Sigmoid colon (tissue), 4 donors: ENCODE results near the gene CDKAL1.

Experiments used
- EP300 ChIP-seq, 4 donors: sonication (generic); formaldehyde crosslinking; IDR thresholded peaks; one replicate each; pipeline ENCODE4 v1.6.1; 2017; ENCODE audit warnings: antibody characterized with exemption in 4 of 4
- POLR2A ChIP-seq, 2 donors: fragments of 450-650 bp; IDR thresholded peaks; one replicate each; pipeline ENCODE4 v1.6.1; 2016; ENCODE audit warnings: antibody characterized with exemption in 2 of 2, mild to moderate bottlenecking in 2 of 2, moderate library complexity in 2 of 2
- POLR2AphosphoS5 ChIP-seq, 4 donors: sonication (generic); formaldehyde crosslinking; IDR thresholded peaks; one replicate each; pipeline ENCODE4 v1.6.1; 2017; ENCODE audit warnings: antibody characterized with exemption in 4 of 4
- TF ChIP-seq, protein P1 (sequence below), 4 experiments: fragments of 450-650 bp in 3 of 4; fragments of 200-600 bp in 1 of 4; IDR thresholded peaks; one replicate each; pipeline ENCODE4 v1.5.1; 2016 to 2019; ENCODE audit warnings: antibody characterized with exemption in 4 of 4, mild to moderate bottlenecking in 3 of 4, moderate library complexity in 2 of 4

- TF ChIP-seq POLR2AphosphoS5 (IDR thresholded peaks at IDR 0.05) (no peak), POLR2A (IDR thresholded peaks at IDR 0.05) (no peak), EP300 (IDR thresholded peaks at IDR 0.05) (no peak)
- TF ChIP-seq, protein P1, sequence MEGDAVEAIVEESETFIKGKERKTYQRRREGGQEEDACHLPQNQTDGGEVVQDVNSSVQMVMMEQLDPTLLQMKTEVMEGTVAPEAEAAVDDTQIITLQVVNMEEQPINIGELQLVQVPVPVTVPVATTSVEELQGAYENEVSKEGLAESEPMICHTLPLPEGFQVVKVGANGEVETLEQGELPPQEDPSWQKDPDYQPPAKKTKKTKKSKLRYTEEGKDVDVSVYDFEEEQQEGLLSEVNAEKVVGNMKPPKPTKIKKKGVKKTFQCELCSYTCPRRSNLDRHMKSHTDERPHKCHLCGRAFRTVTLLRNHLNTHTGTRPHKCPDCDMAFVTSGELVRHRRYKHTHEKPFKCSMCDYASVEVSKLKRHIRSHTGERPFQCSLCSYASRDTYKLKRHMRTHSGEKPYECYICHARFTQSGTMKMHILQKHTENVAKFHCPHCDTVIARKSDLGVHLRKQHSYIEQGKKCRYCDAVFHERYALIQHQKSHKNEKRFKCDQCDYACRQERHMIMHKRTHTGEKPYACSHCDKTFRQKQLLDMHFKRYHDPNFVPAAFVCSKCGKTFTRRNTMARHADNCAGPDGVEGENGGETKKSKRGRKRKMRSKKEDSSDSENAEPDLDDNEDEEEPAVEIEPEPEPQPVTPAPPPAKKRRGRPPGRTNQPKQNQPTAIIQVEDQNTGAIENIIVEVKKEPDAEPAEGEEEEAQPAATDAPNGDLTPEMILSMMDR (IDR thresholded peaks at IDR 0.05), result no peak
These were observed 181.0 kb downstream of the CDKAL1 start for GRCh38 chr6:20715135-20715806.
